IPS DF 4.7 (cell line): ENCODE results near the gene PLCG1.

Source experiments
- DNase-seq: peaks from one replicate; pipeline ENCODE4 v3.0.0-alpha.2; 2013; ENCODE audit warnings: low spot score; ENCODE audit errors: extremely low read depth

The PLCG1 gene

DNA sequence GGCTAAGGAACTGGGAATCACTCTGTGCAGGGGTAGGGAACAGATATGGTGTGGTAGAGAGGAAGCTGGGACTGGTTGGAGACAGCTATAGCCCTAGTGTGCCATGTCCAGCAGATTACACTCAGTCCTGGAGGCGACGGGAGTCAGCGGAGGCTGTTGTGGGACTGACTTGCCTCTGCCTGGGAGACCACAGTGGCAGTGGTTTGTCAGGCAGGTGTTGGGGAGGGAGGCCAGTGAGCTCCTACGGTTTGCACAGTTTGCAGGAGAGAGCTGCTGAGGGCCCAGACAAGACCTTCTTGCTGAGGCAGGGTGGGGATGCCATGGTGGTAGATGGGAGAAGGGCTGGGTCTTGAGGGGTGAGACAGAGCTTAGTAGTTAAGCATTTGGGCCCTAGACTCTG, 4.9 kb downstream of the PLCG1 start:
- no peak for DNase-seq

DNA sequence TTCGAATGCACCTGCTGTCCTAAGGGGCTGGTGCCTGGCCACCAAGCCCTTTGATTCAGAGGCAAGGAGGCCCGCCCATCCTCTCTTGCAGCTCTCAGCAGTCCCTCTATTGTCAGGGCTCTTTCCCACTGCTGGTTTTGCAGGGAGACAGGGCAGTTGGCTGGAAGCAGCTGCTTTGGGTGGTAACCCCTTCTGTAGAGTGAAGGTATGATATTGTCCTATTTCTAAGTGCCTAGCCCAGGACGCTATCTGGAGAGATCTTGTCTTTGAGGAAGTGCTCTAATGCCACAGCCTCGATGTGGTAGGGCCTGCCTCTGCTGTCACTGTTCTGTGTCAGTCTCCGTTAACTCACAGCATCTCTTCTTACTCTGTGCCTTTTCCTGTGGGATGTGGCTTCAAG, 5.6 kb downstream of the PLCG1 start:
- no peak for DNase-seq

DNA sequence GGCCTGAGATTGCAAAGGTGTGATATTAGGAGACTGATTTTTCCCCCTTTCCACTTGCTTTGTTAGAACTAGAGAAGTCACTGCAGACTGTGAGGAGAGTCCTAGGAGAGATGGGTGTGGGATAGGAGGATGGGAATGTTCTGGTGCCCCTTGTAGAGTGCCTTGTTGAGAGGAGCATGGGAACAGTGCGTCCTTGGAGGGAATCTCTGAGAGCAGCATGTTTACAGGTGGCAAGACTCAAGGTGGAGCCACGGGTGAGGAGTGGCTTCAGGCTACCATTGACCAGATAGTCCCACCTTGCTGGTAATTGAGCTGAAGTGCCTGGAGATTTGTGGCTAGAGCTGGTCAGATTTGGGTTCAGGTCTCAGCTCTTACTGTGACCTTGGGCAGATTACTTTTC, 6.0 kb downstream of the PLCG1 start:
- DNase-seq: no peak

DNA sequence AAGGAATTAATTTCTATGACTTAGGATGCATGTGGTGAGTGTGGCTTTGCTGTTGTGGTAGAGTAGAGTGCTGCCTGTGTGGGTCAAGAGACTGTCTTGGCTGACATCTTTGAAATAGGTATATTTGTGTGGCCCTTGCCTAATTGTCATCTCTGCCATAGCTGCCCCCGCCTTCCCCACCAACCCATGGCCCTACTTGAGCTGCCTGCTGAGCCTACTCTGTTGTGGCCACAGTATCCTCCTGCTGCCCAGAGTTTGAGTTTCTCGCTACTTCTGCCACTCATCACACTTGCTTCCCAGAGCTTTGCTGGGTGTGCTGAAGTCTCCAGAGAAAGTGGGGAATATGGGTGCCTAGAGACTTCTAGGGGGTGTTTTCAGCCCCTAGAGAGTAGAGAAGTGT, 8.0 kb downstream of the PLCG1 start:
- DNase-seq: no peak

DNA sequence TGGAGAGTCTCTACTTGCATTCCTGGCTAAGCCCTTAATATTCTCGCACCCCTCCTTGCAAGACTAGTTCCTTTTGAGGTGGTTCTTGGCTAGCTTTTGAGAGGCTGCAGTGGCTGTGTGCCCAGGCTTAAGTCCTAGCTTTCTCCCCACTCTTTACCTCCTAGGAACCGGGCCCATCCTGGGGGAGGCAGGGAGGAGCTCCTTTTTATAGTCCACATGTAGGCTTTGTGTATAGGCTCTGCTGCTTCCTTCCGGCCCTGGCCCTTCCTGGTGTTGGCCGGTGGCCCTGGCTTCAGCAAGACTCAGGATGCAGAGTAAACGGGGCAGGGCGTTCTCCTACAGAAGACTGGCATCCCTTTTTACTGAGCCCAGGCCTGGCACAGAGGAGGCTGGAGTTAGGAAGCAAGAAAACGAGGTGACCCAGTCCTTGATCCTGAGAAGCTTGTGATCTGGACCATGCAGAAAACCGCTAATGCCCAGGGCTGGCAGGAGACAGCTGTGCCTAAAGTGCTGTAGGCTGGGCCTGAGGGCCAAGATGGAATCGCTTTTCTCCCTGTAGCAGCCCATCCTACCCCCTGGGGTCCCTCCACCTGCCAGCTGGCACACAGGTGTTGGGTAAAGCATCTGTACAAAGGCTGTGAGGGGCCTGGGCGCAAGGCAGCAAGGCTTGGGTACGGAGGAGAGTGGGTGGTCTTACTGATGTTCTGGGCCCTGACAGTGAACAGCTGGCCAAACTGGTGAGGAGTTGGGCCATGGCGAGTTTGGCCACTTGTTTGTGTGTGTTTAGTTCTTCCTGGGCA, 8.7 kb downstream of the PLCG1 start:
- DNase-seq: no peak

DNA sequence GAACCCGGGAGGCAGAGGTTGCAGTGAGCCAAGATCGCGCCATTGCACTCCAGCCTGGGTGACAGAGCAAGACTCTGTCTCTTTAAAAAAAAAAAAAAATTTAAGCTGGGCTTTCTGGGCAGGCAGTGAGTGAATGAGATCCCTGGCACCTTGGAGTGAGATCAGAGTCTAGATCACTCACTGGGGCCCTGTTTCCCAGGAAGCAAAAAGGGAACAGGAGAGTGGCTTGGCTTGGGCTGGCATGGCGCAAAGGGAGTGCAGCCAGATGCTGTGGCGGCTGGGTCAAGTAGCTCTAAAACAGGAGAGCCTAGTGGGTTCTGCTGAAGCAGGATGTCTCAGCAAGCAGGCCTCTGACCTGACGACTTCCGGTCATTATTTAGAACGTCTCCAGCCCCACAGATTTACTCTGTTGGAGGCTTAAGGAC, 10.4 kb downstream of the PLCG1 start:
- DNase-seq: no peak

DNA sequence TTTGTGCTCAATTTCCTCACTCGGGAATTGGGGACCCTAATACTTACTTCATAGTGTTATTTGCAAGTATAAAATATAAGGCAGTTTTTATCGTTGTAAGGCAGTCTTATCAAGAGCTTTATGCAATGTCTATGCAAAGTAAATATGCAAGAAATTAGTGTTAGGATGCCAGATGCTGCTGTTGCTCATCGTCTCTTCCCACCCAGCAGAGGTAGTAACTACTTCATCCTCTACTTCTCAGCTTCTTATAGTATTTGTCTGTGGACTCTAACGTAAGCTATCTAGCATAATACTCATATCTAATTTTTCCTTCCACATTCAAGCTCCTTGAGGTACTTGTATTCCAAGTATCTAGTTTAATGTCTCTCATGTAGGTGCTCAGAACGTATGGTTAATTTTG, 11.6 kb downstream of the PLCG1 start:
- no peak for DNase-seq

DNA sequence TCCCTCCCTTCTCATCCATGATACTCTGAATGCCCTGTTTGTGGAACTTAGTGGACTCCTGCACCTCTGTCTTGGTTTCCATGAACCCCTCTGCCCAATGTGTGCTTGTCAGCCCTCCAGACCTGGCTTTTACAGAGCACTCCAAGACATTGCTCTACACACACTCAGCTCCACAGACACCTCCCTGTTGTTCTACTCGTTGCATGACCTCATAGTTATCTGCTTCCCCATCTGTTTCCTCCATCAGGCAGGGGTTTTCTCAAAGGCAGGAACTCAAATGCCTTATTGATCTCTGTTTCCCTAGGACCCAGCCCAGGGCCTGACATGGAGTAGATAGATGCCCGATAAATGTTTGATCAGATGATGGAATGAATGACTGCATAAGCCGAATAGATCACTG, 13.3 kb downstream of the PLCG1 start:
- no peak for DNase-seq

DNA sequence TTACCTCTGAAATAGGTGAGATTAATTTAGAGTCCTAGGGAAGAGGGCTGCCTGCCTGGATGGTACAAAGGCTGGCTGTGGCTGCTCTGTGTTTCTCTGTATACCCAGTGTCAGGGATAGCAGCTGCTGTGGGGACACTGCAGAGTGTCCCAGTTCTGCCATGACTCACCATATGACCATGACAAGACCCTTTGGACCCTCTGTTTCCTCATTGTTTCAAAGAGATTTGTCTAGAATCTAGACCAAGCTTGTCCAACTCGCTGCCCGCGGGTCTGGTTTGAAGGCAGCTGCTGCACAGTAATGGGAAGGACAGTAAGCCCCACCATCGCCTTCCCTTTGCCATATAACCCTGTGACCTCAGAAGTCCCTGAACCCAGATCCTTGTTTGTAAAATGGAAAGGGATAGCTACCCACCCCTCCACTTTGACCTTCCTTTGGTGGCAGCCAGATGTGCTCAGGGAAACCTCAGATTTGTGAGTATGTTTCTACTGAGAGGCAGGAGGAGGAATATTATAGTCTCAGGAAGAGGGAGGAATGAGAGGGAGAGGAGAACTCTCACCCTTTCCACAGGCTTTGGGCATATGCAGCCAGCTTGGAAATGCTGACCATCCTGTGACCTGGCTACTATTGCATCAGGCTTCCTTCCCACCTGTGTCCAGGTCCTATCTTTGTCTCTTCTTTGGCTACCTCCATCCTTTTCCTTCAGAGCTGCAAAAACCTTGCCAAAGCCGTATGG, 14.0 kb downstream of the PLCG1 start:
- DNase-seq: no peak

DNA sequence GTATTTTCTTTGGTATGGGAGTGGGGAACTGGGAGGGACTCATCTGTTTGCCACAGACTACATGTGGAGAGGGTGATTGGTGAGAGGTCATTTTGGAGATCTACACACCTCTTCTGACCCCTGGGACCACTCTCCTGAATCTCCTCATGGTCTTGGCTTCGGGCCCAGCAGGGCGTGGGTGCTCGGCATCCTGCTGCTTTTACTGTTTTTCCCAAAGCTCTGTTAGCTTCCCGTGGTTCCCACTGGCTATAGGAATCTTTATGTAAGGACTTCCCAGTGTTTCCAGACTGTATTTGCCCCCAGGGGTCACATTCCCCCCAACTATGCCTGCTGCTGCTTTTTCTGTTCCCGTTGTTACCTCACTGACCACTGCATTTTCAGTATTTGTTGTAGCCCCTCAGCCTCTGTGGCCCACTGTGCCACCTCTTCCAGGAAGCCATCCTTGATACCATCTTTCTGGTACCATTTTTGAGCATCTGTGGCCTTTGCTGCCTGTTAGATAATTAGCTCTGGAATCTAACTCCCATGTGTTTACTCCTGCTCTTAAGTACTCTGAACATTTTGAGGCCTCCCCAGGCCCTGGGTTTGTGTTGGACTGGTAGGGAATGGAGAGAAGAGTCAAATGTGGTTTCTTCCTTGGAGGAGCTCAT, 14.9 kb downstream of the PLCG1 start:
- no peak for DNase-seq

DNA sequence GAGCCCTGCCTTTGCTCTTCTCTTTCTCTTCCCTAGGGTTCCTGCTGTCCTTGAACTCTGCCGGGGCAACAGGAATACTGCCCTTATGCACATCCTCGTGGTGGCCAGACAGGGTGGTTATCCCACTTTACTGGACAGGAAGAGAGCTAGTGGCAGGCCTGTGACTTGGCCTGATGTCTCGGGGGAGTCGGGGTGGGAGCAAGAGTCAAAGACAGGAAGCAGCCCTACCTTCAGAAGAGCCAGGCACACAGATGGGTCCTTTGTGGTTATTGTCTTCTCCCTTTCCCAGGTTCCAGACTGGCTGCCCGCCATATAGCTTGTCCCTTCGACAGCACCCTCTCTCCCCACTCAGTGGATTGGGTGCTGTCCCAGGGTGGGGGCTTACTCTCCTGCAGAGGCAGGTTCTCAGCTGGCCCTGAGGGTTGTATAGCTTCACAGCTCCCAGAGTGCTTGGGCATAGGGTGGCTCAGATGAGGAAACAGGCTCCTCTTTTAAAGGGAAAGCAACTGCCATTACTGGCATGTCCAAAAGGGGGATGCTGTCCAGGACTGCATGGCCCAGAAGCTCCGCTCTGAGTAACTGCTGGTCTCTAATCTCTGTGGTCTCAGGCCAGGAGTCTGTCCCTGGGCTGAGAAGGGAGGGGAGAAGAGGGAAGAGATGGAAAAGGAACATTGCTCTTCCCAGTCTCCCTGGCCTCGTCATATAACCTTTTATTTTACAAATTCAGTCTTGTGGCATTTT, 17.3 kb downstream of the PLCG1 start:
- DNase-seq: no peak

DNA sequence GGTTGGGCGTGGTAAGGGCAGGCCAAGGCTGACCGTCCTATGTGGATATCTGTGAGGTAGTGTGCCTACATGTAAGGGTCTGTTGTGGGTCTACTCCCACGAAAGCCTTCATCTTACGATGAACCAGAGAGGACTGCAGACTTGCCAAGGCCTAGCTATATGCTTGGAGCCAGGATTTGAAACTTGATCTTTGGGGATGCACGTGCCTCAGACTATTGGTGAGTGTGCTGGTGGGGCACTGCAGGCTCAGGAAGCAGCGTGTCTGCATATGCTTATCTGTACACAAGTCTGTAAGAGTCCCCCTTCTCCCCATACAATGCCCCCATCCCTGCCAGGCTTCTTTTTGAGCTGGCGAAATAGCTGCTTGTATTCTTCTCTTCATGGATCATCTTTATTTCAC, 17.9 kb downstream of the PLCG1 start:
- DNase-seq: no peak

DNA sequence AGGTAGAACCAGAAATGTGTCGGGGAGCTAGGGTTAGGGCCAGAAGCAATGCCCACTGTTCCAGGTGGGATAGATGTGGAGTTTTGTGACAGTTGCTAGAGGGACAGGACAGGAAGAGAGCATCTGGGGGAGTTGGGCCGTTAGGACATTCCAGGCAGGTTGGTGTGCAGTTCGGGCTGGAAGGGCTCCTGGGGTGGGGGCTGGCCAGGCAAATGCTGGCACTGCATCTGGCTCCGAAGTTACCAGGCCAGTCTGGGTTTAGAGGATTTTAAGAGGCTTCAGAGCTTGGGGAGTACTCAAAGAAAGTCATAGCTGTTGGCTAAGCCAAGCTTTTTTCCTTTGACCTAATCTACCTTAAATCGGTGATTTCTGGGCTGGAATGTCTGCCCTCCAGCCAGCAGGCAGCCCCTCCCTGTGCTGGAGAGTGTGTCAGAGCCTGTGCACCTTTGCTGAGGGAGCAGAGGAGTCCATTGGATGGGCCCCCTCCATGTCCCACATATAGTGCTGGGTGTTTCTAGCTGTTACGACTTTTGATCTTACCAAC, 20.8 kb downstream of the PLCG1 start:
- DNase-seq: no peak

DNA sequence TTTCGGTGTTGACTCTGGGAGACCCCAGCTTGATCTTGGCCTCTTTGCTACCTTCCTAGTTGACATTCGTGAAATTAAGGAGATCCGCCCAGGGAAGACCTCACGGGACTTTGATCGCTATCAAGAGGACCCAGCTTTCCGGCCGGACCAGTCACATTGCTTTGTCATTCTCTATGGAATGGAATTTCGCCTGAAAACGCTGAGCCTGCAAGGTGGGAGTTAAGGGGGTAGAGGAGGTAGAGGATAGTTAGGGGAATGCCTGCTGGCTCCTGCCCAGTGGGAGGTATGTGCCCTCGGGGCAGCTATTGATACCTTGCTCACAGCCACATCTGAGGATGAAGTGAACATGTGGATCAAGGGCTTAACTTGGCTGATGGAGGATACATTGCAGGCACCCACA, 22.2 kb downstream of the PLCG1 start:
- DNase-seq: no peak

DNA sequence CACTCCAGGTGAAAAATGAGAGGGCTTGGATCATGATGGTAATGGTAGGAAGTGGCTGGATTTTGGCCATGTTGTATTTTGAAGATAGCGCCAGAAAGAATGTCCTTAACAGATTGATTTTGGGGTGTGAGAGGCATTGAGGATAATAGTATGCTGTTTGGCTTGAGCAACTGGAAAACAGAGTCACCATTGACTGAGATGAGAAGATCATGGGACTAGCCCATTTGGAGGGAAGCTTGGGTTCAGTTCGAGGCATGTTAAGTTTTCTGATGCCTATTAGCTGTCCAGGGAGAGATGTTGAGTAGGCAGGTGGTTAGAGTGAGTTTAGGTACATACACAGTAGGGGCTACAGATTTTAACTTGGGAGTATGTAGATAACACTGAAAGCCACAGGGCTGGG, 23.3 kb downstream of the PLCG1 start:
- DNase-seq: no peak

DNA sequence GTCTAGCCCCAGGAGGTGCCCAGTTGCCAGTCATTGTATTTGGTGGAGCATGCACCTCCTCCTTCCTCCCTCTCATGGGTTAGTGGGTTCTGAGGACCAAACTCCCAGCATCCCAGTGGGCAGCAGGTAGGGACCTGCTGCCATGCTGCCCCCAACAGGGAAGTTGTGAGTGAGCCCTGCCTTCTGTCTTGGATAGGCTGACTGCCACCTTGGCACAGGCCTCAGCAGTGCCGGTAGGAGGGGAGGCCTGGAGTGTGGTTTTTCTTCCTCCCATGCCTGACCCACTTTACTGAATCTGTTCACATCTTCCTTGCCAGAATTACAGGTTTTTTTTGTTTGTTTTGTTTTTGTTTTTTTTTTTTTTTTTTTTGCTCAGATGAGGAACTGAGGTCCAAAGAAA, 24.5 kb downstream of the PLCG1 start:
- DNase-seq: no peak

DNA sequence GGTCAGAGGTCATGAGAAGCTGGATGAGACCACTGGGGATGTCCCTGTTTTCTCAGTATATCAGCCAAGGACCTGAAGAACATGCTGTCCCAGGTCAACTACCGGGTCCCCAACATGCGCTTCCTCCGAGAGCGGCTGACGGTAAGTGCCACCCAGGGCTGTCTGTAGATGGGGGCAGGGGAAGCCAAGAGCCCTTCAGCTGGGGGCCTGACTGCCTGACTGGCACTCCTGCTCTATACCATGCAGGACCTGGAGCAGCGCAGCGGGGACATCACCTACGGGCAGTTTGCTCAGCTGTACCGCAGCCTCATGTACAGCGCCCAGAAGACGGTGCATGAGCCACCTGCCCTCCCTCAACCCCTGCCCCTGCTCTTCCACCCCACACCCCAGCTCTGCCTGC, 25.1 kb downstream of the PLCG1 start:
- DNase-seq: no peak

DNA sequence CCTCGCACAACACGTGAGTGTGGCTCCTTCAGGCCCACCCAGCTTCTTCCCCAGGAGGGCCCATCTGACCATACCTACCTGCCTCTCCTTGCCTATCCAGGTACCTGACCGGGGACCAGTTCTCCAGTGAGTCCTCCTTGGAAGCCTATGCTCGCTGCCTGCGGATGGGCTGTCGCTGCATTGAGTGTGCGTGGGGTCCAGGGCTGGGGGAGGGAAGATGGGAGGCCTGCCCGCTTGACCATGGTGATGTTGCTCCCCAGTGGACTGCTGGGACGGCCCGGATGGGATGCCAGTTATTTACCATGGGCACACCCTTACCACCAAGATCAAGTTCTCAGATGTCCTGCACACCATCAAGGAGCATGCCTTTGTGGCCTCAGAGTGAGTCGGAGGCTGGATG, 26.5 kb downstream of the PLCG1 start:
- no peak for DNase-seq

DNA sequence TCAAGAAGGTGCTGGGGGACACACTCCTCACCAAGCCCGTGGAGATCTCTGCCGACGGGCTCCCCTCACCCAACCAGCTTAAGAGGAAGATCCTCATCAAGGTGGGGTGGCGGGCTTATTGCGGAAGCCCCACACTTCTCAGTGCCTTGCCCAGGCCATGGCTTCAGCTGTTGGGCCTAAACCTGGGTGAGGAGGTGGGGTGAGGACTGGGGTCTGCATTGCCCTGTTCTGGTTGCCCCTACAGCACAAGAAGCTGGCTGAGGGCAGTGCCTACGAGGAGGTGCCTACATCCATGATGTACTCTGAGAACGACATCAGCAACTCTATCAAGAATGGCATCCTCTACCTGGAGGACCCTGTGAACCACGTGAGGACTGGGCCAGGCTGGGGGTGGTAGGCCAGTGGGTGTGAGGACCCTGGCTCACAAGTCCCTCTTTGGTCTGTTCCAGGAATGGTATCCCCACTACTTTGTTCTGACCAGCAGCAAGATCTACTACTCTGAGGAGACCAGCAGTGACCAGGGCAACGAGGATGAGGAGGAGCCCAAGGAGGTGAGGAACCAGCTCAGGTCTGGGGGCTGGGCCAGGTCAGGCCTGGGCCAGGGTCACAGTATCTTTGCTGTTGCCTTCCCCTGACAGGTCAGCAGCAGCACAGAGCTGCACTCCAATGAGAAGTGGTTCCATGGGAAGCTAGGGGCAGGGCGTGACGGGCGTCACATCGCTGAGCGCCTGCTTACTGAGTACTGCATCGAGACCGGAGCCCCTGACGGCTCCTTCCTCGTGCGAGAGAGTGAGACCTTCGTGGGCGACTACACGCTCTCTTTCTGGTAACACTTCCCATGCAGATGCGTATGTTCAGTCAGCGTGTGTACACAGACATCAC, 27.9 kb downstream of the PLCG1 start:
- no peak for DNase-seq
